AG10803 (cell line): ENCODE data around the gene RNF2.

Experiments
- DNase-seq: peaks from one replicate; pipeline ENCODE4 v3.0.0; 2010; ENCODE audit warnings: low read depth
- H3K4me3 ChIP-seq: 2 replicates; pipeline ENCODE4 v1.5.1; 2011; ENCODE audit warnings: mild to moderate bottlenecking, low read length, control low read depth
- CTCF ChIP-seq: conservative IDR thresholded peaks from 2 replicates; pipeline ENCODE4 v1.5.1; 2011; ENCODE audit warnings: mild to moderate bottlenecking, low read length, control low read depth, inconsistent platforms

RNF2 gene

DNA sequence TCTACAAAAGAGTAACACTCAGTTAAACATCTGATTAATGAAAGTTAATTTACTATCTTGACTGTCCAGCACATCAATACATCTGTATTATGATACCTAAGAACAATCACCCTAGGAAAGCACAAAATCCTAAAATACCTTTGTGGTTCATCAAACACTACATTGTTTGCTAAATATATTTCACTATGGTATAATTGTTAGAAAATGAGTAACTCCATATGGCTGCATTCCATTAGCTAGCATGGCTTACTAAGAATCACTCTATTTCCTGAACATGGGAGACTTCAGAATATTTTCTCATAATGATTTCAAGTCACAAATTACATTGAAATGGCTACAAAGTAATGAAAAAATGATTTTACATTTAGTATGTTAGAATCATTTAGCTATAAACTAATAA lies 98.9 kb downstream of the RNF2 start:
- DNase-seq, result peak; percentile 61
- no peak overlapping the region for H3K4me3 ChIP-seq
- TF ChIP-seq CTCF, result no peak

GRCh38 chr1:185151215-185151614 lies 105.9 kb downstream of the RNF2 start:
- DNase-seq, result no peak

More at GRCh38 chr1:185151215-185151614, 105.9 kb downstream of the RNF2 start:
- TF ChIP-seq CTCF, result no peak
- no peak overlapping the region for H3K4me3 ChIP-seq
